Measurements from ENCODE around the gene CPEB2. TPM values are rescaled to one million over a fixed set of nuclear protein-coding genes. Genes with fewer than 3 reads are reported as not detected.

The CPEB2 gene
- total and polyA plus RNA-seq, 2 of the 8 experiments (the other 6 are each of a cell fraction or from before 2014, with no cell fraction given) = 0.39 to 1.9 TPM

GRCh38 chr4:15084780-15085179, 82.5 kb downstream of the CPEB2 start:
- no peak overlapping the region for H4K5ac ChIP-seq (ENCODE audit: insufficient read length, low read depth, low read length)
- WGBS, 2 experiments (ENCODE audit: extremely low coverage in 1 of 2, insufficient coverage in 1 of 2, insufficient read length in 1 of 2, insufficient replicate concordance in 2 of 2, low coverage in 1 of 2, low lambda C conversion rate in 2 of 2, missing lambda C conversion rate in 1 of 2) = 76% methylated on average over 1 of the region's 1 CpG; no CpG with 5 or more reads in 1 of the 2 experiments
- no peak overlapping the region for H3K27ac ChIP-seq (ENCODE audit: low read depth, low read length)
- H2BK12ac ChIP-seq (ENCODE audit: low read depth, low read length) = no peak overlapping the region
- peaks cover 4 to 9% of the 10 kb centered on the region in 2 experiments; a peak in 1 of 4 replicates for H3K9me3 ChIP-seq (ENCODE audit: insufficient read depth in 2 of 2, low read depth in 1 of 2, low read length in 1 of 2)
- POLR2A ChIA-PET (ENCODE audit: partially characterized antibody) = no interaction called here
- H3K36me3 ChIP-seq (ENCODE audit: control insufficient read depth in 2 of 4, insufficient read depth in 4 of 4, low read length in 3 of 4) = no peaks in the 10 kb centered on the region
- no peak overlapping the region for H2BK20ac ChIP-seq (ENCODE audit: low read length)
- no peak overlapping the region for H3K23ac ChIP-seq (ENCODE audit: insufficient read length)
- CTCF ChIA-PET (ENCODE audit: partially characterized antibody) = no interaction called here
- DNase-seq (ENCODE audit: low read depth in 1 of 2, low spot score in 2 of 2) = no peak
- no peak overlapping the region for H2BK15ac ChIP-seq (ENCODE audit: low read length)
- H3K4me2 ChIP-seq (ENCODE audit: insufficient read depth in 1 of 2, low read depth in 2 of 2, low read length in 2 of 2) = no peak overlapping the region
- H3K9ac ChIP-seq (replicated peaks in 1 of 4; ENCODE audit: extremely low read depth in 1 of 4, low read depth in 3 of 4, low read length in 3 of 4) = no peak overlapping the region
- H3K79me2 ChIP-seq (ENCODE audit: control insufficient read depth in 1 of 2, insufficient read depth in 2 of 2, low read length in 2 of 2) = no peaks in the 10 kb centered on the region
- H4K8ac ChIP-seq (ENCODE audit: extremely low read depth, insufficient read depth, low read length) = no peak overlapping the region
- H3K79me1 ChIP-seq (ENCODE audit: low read depth, low read length) = no peaks in the 10 kb centered on the region
- no peak overlapping the region for H4K91ac ChIP-seq (replicated peaks; ENCODE audit: insufficient read length, low read length)
- H3K23me2 ChIP-seq (ENCODE audit: low read depth, low read length) = no peaks in the 10 kb centered on the region
- H3K4me1 ChIP-seq (replicated peaks in 1 of 4; ENCODE audit: control insufficient read depth in 3 of 4, insufficient read depth in 4 of 4, low read length in 3 of 4) = no peaks in the 10 kb centered on the region
- H4K20me1 ChIP-seq (replicated peaks in 1 of 2; ENCODE audit: control insufficient read depth in 1 of 2, insufficient read depth in 2 of 2, low read length in 2 of 2) = no peaks in the 10 kb centered on the region
- no peak overlapping the region for H2BK5ac ChIP-seq (ENCODE audit: low read depth, low read length)
- H3K4ac ChIP-seq (replicated peaks; ENCODE audit: insufficient read length, low read depth, low read length) = no peak overlapping the region
- H2AK5ac ChIP-seq (ENCODE audit: low read depth, low read length) = no peak overlapping the region
- H2AFZ ChIP-seq (ENCODE audit: low read length) = no peak overlapping the region
- H2BK120ac ChIP-seq (replicated peaks; ENCODE audit: low read depth, low read length) = no peak overlapping the region
- no peak for FAIRE-seq
- no peak overlapping the region for H3K14ac ChIP-seq (ENCODE audit: insufficient read length)
- H3K56ac ChIP-seq (replicated peaks; ENCODE audit: insufficient read length, low read depth, low read length) = no peak overlapping the region
- H3K4me3 ChIP-seq (ENCODE audit: extremely low read depth in 1 of 4, insufficient read depth in 2 of 4, low read depth in 3 of 4, low read length in 4 of 4) = no peak overlapping the region
- no peaks in the 10 kb centered on the region for H3K27me3 ChIP-seq (replicated peaks in 1 of 4; ENCODE audit: control insufficient read depth in 3 of 4, extremely low read depth in 1 of 4, insufficient read depth in 3 of 4, low read length in 3 of 4)
- H3K18ac ChIP-seq (ENCODE audit: extremely low read depth, low read length) = no peak overlapping the region
- TF ChIP-seq GABPA (IDR thresholded peaks at IDR 0.05; ENCODE audit: borderline replicate concordance, insufficient read depth, low read length) (no peak), RBBP5 (IDR thresholded peaks at IDR 0.05; ENCODE audit: borderline replicate concordance, low read depth, low read length) (no peak), TAF7 (optimal IDR thresholded peaks at IDR 0.05; ENCODE audit: borderline replicate concordance, low read depth, low read length) (no peak), TEAD4 (IDR thresholded peaks at IDR 0.05; ENCODE audit: low read depth, low read length) (no peak), SRF (IDR thresholded peaks at IDR 0.05; ENCODE audit: low read depth, low read length) (no peak), KDM4A (IDR thresholded peaks at IDR 0.05; ENCODE audit: low read depth, low read length, severe bottlenecking) (no peak), E2F6 (IDR thresholded peaks at IDR 0.05) (no peak), CHD2 (IDR thresholded peaks at IDR 0.05; ENCODE audit: low read length) (no peak), GTF2F1 (IDR thresholded peaks at IDR 0.05; ENCODE audit: borderline replicate concordance, low read depth, low read length) (no peak), USF2 (IDR thresholded peaks at IDR 0.05; ENCODE audit: low read length) (no peak), RAD21 (IDR thresholded peaks at IDR 0.05 in 1 of 2, conservative IDR thresholded peaks at IDR 0.05 in 1 of 2; ENCODE audit: low read depth in 2 of 2, low read length in 2 of 2) (no peak)
- TF ChIP-seq, protein P1, sequence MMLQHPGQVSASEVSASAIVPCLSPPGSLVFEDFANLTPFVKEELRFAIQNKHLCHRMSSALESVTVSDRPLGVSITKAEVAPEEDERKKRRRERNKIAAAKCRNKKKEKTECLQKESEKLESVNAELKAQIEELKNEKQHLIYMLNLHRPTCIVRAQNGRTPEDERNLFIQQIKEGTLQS (IDR thresholded peaks at IDR 0.05; ENCODE audit: insufficient read depth, low read depth, low read length) = no peak

All from H1 (cell line).